WTC11 (cell line): ENCODE measurements around the gene CD101. TPM values are rescaled to one million over a fixed set of nuclear protein-coding genes. Genes with fewer than 3 reads are reported as not detected.

Experiments used
- ATAC-seq: fragments of 200-7000 bp; cut with Tn5 transposase; 2 replicates; pipeline ENCODE4 v1.10.0; 2021; ENCODE audit warnings: mild to moderate bottlenecking, moderate library complexity
- CTCF ChIA-PET: fragments of 300-600 bp; sonication (Branson Sonifier 250); formaldehyde crosslinking; loops from one replicate; lab custom pipeline; 2021; ENCODE audit warnings: antibody characterized with exemption; lab: Charles Lee
- POLR2A ChIA-PET: fragments of 350-600 bp; sonication (Branson Sonifier 250); formaldehyde crosslinking; loops from one replicate; lab custom pipeline; 2021; ENCODE audit warnings: antibody characterized with exemption; lab: Charles Lee
- DNase-seq: peaks from one replicate; pipeline ENCODE4 v3.0.0; 2021; ENCODE audit warnings: low spot score
- H3K27ac Mint-ChIP-seq: 2 replicates; pipeline ENCODE4 v1.8.0; 2021; ENCODE audit warnings: mixed read lengths
- H3K27me3 Mint-ChIP-seq: 2 replicates; pipeline ENCODE4 v1.8.0; 2021; ENCODE audit warnings: low read depth, mild to moderate bottlenecking, moderate library complexity, mixed read lengths
- H3K36me3 Mint-ChIP-seq: 2 replicates; pipeline ENCODE4 v1.8.0; 2021; ENCODE audit warnings: mixed read lengths
- H3K4me1 Mint-ChIP-seq: 2 replicates; pipeline ENCODE4 v1.8.0; 2022; ENCODE audit warnings: mixed read lengths
- H3K4me3 Mint-ChIP-seq: 2 replicates; pipeline ENCODE4 v1.8.0; 2021; ENCODE audit warnings: mild to moderate bottlenecking, moderate library complexity, mixed read lengths
- H3K9me3 Mint-ChIP-seq: 2 replicates; pipeline ENCODE4 v1.8.0; 2021; ENCODE audit warnings: mixed read lengths
- ESRRA ChIP-seq: sonication (generic); formaldehyde crosslinking; IDR thresholded peaks from 2 replicates; pipeline ENCODE4 v1.8.1; 2022; ENCODE audit warnings: mild to moderate bottlenecking, missing genetic modification reagents, borderline replicate concordance
- FOXJ3 ChIP-seq: sonication (generic); formaldehyde crosslinking; IDR thresholded peaks from 2 replicates; pipeline ENCODE4 v1.9.0; 2021; ENCODE audit warnings: missing genetic modification reagents, mild to moderate bottlenecking, borderline replicate concordance
- FOXK1 ChIP-seq: sonication (generic); formaldehyde crosslinking; IDR thresholded peaks from 2 replicates; pipeline ENCODE4 v1.8.0; 2022; ENCODE audit warnings: mild to moderate bottlenecking, moderate library complexity, missing genetic modification reagents
- FOXP1 ChIP-seq: sonication (generic); formaldehyde crosslinking; IDR thresholded peaks from 2 replicates; pipeline ENCODE4 v1.8.0; 2022; ENCODE audit warnings: missing genetic modification reagents, mild to moderate bottlenecking, moderate library complexity, borderline replicate concordance
- GTF2I ChIP-seq: fragments of 250-450 bp; sonication (Bioruptor Pico); conservative IDR thresholded peaks from 2 replicates; pipeline ENCODE4 v1.4.0; 2021; ENCODE audit warnings: mild to moderate bottlenecking
- KAT7 ChIP-seq: sonication (generic); formaldehyde crosslinking; IDR thresholded peaks from 2 replicates; pipeline ENCODE4 v1.8.1; 2023; ENCODE audit warnings: missing genetic modification reagents, mild to moderate bottlenecking, borderline replicate concordance
- NFYB ChIP-seq: sonication (generic); formaldehyde crosslinking; conservative IDR thresholded peaks from 2 replicates; pipeline ENCODE4 v1.8.0; 2022; ENCODE audit warnings: low read depth, missing genetic modification reagents
- PRRX2 ChIP-seq: fragments of 250-450 bp; sonication (Bioruptor Pico); IDR thresholded peaks from 2 replicates; pipeline ENCODE4 v1.8.0; 2021; ENCODE audit warnings: mild to moderate bottlenecking
- SMAD3 ChIP-seq: sonication (generic); formaldehyde crosslinking; IDR thresholded peaks from 2 replicates; pipeline ENCODE4 v1.8.0; 2022; ENCODE audit warnings: missing genetic modification reagents, mild to moderate bottlenecking, borderline replicate concordance
- SP1 ChIP-seq: sonication (generic); formaldehyde crosslinking; conservative IDR thresholded peaks from 2 replicates; pipeline ENCODE4 v1.8.1; 2022; ENCODE audit warnings: missing genetic modification reagents
- ZBTB21 ChIP-seq: sonication (generic); formaldehyde crosslinking; IDR thresholded peaks from 2 replicates; pipeline ENCODE4 v1.8.1; 2023; ENCODE audit warnings: mild to moderate bottlenecking, missing genetic modification reagents, borderline replicate concordance
- ZNF121 ChIP-seq: sonication (generic); formaldehyde crosslinking; IDR thresholded peaks from 2 replicates; pipeline ENCODE4 v1.8.0; 2023; ENCODE audit warnings: missing genetic modification reagents
- ZNF219 ChIP-seq: sonication (generic); formaldehyde crosslinking; IDR thresholded peaks from 2 replicates; pipeline ENCODE4 v1.8.0; 2023; ENCODE audit warnings: missing genetic modification reagents, mild to moderate bottlenecking, borderline replicate concordance
- ZNF396 ChIP-seq: fragments of 250-450 bp; sonication (Bioruptor Pico); IDR thresholded peaks from 2 replicates; pipeline ENCODE4 v1.8.0; 2021; ENCODE audit warnings: mild to moderate bottlenecking, moderate library complexity, borderline replicate concordance
- total RNA-seq: library from RNA; stranded (reverse); gene quantifications from 3 replicates; pipeline ENCODE4 v1.2.3, GENCODE V29; 2021
- TF ChIP-seq, protein P1 (sequence below): sonication (generic); formaldehyde crosslinking; IDR thresholded peaks from 2 replicates; pipeline ENCODE4 v1.8.1; 2023; ENCODE audit warnings: mild to moderate bottlenecking, moderate library complexity, missing genetic modification reagents
- TF ChIP-seq, protein P2 (sequence below): fragments of 250-450 bp; sonication (Bioruptor Pico); conservative IDR thresholded peaks from 2 replicates; pipeline ENCODE4 v1.9.0; 2021; ENCODE audit warnings: mild to moderate bottlenecking
- TF ChIP-seq, protein P3 (sequence below): sonication (generic); formaldehyde crosslinking; IDR thresholded peaks from 2 replicates; pipeline ENCODE4 v1.8.0; 2022; ENCODE audit warnings: missing genetic modification reagents
- TF ChIP-seq, protein P4 (sequence below): sonication (generic); formaldehyde crosslinking; IDR thresholded peaks from 2 replicates; pipeline ENCODE4 v1.8.1; 2022; ENCODE audit warnings: low read depth, mild to moderate bottlenecking, moderate library complexity, missing genetic modification reagents, borderline replicate concordance
- TF ChIP-seq, protein P5 (sequence below): sonication (generic); formaldehyde crosslinking; IDR thresholded peaks from 2 replicates; pipeline ENCODE4 v1.8.0; 2023; ENCODE audit warnings: missing genetic modification reagents, mild to moderate bottlenecking, borderline replicate concordance
- TF ChIP-seq, protein P6 (sequence below): sonication (generic); formaldehyde crosslinking; IDR thresholded peaks from 2 replicates; pipeline ENCODE4 v1.8.0; 2022; ENCODE audit warnings: mild to moderate bottlenecking, missing genetic modification reagents

Gene CD101
- total RNA-seq, 1 experiment from 2014 or later = 1.4 TPM

DNA sequence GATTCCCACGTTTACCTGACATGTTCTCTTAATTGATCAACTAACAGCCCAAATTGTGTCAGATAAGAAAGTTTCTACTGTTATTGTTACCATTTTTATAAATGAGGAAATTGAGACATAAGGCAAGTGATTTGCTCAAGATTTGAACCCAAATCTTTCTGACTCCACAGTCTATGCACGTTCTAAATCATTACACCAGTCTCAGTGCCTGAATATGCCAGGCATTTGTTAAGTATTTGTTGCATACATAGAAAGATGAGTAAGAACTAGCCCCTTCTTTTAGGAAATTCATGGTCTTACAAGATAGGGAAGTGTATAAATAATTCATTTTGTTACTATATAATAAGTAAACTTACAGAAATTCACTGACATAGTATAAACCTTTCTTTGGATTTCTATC is 7.1 kb upstream of the CD101 start:
- CTCF ChIA-PET = no interaction called here
- Mint-ChIP-seq H3K27me3 (no peaks in the 10 kb centered on the region), H3K27ac (no peak overlapping the region), H3K4me1 (peaks cover 25% of the 10 kb centered on the region), H3K36me3 (peaks cover 35% of the 10 kb centered on the region), H3K9me3 (peaks cover 25% of the 10 kb centered on the region), H3K4me3 (no peak overlapping the region)
- POLR2A ChIA-PET = no interaction called here
- no peak for DNase-seq
- TF ChIP-seq, protein P1, sequence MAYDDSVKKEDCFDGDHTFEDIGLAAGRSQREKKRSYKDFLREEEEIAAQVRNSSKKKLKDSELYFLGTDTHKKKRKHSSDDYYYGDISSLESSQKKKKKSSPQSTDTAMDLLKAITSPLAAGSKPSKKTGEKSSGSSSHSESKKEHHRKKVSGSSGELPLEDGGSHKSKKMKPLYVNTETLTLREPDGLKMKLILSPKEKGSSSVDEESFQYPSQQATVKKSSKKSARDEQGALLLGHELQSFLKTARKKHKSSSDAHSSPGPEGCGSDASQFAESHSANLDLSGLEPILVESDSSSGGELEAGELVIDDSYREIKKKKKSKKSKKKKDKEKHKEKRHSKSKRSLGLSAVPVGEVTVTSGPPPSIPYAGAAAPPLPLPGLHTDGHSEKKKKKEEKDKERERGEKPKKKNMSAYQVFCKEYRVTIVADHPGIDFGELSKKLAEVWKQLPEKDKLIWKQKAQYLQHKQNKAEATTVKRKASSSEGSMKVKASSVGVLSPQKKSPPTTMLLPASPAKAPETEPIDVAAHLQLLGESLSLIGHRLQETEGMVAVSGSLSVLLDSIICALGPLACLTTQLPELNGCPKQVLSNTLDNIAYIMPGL (CRISPR knock-in tag) = no peak
- TF ChIP-seq, protein P2, sequence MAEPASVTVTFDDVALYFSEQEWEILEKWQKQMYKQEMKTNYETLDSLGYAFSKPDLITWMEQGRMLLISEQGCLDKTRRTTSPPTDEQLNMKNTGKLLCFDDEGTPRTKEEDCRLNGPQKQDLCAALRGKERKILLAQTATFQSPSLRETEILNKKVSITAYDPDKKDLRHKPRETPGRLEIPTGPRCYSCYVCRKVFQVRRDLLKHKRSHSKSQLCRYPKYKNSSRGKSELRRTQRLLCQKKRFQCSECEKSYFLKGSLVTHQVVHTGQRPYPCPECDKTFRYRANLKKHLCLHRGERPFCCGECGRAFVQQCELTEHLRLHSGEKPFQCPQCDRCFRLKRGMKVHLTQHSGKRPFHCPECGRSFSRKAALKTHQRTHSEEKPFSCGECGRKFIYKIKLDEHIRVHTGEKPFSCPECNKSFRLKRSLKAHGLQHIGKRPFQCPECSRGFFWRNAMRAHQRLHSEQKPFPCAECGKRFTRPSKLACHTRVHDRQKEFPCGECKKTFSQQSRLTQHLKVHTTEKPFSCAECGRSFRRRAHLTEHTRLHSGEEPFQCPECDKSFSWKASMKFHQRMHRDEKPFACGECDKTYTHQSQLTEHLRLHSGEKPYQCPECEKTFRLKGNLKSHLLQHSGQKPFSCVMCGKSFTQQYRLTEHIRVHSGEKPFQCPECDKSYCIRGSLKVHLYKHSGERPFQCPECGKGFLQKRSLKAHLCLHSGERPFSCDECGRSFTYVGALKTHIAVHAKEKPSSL (CRISPR knock-in tag) = no peak
- no peak for TF ChIP-seq ESRRA (CRISPR knock-in tag)
- TF ChIP-seq, protein P3, sequence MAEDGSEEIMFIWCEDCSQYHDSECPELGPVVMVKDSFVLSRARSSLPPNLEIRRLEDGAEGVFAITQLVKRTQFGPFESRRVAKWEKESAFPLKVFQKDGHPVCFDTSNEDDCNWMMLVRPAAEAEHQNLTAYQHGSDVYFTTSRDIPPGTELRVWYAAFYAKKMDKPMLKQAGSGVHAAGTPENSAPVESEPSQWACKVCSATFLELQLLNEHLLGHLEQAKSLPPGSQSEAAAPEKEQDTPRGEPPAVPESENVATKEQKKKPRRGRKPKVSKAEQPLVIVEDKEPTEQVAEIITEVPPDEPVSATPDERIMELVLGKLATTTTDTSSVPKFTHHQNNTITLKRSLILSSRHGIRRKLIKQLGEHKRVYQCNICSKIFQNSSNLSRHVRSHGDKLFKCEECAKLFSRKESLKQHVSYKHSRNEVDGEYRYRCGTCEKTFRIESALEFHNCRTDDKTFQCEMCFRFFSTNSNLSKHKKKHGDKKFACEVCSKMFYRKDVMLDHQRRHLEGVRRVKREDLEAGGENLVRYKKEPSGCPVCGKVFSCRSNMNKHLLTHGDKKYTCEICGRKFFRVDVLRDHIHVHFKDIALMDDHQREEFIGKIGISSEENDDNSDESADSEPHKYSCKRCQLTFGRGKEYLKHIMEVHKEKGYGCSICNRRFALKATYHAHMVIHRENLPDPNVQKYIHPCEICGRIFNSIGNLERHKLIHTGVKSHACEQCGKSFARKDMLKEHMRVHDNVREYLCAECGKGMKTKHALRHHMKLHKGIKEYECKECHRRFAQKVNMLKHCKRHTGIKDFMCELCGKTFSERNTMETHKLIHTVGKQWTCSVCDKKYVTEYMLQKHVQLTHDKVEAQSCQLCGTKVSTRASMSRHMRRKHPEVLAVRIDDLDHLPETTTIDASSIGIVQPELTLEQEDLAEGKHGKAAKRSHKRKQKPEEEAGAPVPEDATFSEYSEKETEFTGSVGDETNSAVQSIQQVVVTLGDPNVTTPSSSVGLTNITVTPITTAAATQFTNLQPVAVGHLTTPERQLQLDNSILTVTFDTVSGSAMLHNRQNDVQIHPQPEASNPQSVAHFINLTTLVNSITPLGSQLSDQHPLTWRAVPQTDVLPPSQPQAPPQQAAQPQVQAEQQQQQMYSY = no peak
- TF ChIP-seq, protein P4, sequence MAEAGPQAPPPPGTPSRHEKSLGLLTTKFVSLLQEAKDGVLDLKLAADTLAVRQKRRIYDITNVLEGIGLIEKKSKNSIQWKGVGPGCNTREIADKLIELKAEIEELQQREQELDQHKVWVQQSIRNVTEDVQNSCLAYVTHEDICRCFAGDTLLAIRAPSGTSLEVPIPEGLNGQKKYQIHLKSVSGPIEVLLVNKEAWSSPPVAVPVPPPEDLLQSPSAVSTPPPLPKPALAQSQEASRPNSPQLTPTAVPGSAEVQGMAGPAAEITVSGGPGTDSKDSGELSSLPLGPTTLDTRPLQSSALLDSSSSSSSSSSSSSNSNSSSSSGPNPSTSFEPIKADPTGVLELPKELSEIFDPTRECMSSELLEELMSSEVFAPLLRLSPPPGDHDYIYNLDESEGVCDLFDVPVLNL = no peak
- no peak for TF ChIP-seq ZNF219 (CRISPR knock-in tag)
- no peak for TF ChIP-seq ZNF396 (CRISPR knock-in tag)
- TF ChIP-seq, protein P5, sequence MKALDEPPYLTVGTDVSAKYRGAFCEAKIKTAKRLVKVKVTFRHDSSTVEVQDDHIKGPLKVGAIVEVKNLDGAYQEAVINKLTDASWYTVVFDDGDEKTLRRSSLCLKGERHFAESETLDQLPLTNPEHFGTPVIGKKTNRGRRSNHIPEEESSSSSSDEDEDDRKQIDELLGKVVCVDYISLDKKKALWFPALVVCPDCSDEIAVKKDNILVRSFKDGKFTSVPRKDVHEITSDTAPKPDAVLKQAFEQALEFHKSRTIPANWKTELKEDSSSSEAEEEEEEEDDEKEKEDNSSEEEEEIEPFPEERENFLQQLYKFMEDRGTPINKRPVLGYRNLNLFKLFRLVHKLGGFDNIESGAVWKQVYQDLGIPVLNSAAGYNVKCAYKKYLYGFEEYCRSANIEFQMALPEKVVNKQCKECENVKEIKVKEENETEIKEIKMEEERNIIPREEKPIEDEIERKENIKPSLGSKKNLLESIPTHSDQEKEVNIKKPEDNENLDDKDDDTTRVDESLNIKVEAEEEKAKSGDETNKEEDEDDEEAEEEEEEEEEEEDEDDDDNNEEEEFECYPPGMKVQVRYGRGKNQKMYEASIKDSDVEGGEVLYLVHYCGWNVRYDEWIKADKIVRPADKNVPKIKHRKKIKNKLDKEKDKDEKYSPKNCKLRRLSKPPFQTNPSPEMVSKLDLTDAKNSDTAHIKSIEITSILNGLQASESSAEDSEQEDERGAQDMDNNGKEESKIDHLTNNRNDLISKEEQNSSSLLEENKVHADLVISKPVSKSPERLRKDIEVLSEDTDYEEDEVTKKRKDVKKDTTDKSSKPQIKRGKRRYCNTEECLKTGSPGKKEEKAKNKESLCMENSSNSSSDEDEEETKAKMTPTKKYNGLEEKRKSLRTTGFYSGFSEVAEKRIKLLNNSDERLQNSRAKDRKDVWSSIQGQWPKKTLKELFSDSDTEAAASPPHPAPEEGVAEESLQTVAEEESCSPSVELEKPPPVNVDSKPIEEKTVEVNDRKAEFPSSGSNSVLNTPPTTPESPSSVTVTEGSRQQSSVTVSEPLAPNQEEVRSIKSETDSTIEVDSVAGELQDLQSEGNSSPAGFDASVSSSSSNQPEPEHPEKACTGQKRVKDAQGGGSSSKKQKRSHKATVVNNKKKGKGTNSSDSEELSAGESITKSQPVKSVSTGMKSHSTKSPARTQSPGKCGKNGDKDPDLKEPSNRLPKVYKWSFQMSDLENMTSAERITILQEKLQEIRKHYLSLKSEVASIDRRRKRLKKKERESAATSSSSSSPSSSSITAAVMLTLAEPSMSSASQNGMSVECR (CRISPR knock-in tag) = no peak
- TF ChIP-seq, protein P6, sequence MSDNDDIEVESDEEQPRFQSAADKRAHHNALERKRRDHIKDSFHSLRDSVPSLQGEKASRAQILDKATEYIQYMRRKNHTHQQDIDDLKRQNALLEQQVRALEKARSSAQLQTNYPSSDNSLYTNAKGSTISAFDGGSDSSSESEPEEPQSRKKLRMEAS = no peak
- TF ChIP-seq KAT7 = no peak
- TF ChIP-seq ZNF121 (CRISPR knock-in tag) = no peak
- no peak for TF ChIP-seq GTF2I (CRISPR knock-in tag)
- no peak for TF ChIP-seq PRRX2 (CRISPR knock-in tag)
- no peak for TF ChIP-seq FOXP1 (CRISPR knock-in tag)
- TF ChIP-seq ZBTB21 = no peak
- TF ChIP-seq SP1 (CRISPR knock-in tag) = no peak
- no peak for TF ChIP-seq SMAD3 (CRISPR knock-in tag)
- no peak for TF ChIP-seq NFYB
- TF ChIP-seq FOXK1 (CRISPR knock-in tag) = no peak
- no peak for TF ChIP-seq FOXJ3 (CRISPR knock-in tag)
- no peak for ATAC-seq
